ENCODE measurements around the gene CACNA1A. TPM values are rescaled to one million over a fixed set of nuclear protein-coding genes. Genes with fewer than 3 reads are reported as not detected.

The CACNA1A gene
- total RNA-seq, 1 donor from 2014 or later: 16.5 TPM

- H3K4me3 ChIP-seq: no peak overlapping the region
- no peaks in the 10 kb centered on the region for H3F3A ChIP-seq (ENCODE audit: low read depth)
- no peak overlapping the region for H3K27ac ChIP-seq
- H3K36me3 ChIP-seq: no peaks in the 10 kb centered on the region
- no peak for DNase-seq (ENCODE audit: low spot score)
- TF ChIP-seq EZH2phosphoT487 (IDR thresholded peaks at IDR 0.05) (no peak), EZH2 (IDR thresholded peaks at IDR 0.05) (no peak), CTCF (IDR thresholded peaks at IDR 0.05) (no peak)
- no peaks in the 10 kb centered on the region for H3K4me1 ChIP-seq
- no peaks in the 10 kb centered on the region for H3K27me3 ChIP-seq
- H3K9me3 ChIP-seq (ENCODE audit: low read depth): no peaks in the 10 kb centered on the region
- Mint-ChIP-seq H3K27me3 (ENCODE audit: insufficient read depth, low read depth) (no peaks in the 10 kb centered on the region), H3K36me3 (no peaks in the 10 kb centered on the region), H3K9me3 (peaks cover 2% of the 10 kb centered on the region), H3K27ac (peak overlapping the region; percentile 46), H3K4me1 (peaks cover 25% of the 10 kb centered on the region), H3K4me3 (no peak overlapping the region)
- H4K20me1 ChIP-seq (ENCODE audit: low read depth): no peaks in the 10 kb centered on the region
- no peaks in the 10 kb centered on the region for H3K79me2 ChIP-seq (ENCODE audit: low read depth)
- no peak overlapping the region for H3K9ac ChIP-seq
- H3K4me2 ChIP-seq: no peak overlapping the region
- H2AFZ ChIP-seq (replicated peaks): no peak overlapping the region
Measured at GRCh38 chr19:13301627-13302334, 204.5 kb downstream of the CACNA1A start.

- no peak overlapping the region for H3K4me2 ChIP-seq
- TF ChIP-seq EZH2phosphoT487 (IDR thresholded peaks at IDR 0.05): no peak
- no peak for TF ChIP-seq CTCF (IDR thresholded peaks at IDR 0.05)
- no peak for TF ChIP-seq EZH2 (IDR thresholded peaks at IDR 0.05)
- H3F3A ChIP-seq (ENCODE audit: low read depth): no peaks in the 10 kb centered on the region
- H3K36me3 ChIP-seq: no peaks in the 10 kb centered on the region
- H3K27me3 ChIP-seq: no peaks in the 10 kb centered on the region
- H3K27ac Mint-ChIP-seq: peak overlapping the region; percentile 38
- H3K9ac ChIP-seq: no peak overlapping the region
- no peaks in the 10 kb centered on the region for H3K4me1 ChIP-seq
- H3K27ac ChIP-seq: no peak overlapping the region
- peaks cover 2% of the 10 kb centered on the region for H3K9me3 Mint-ChIP-seq
- H3K4me3 ChIP-seq: no peak overlapping the region
- H2AFZ ChIP-seq (replicated peaks): no peak overlapping the region
- peaks cover 25% of the 10 kb centered on the region for H3K4me1 Mint-ChIP-seq
- no peaks in the 10 kb centered on the region for H3K79me2 ChIP-seq (ENCODE audit: low read depth)
- H3K36me3 Mint-ChIP-seq: no peaks in the 10 kb centered on the region
- no peak overlapping the region for H3K4me3 Mint-ChIP-seq
- H3K27me3 Mint-ChIP-seq (ENCODE audit: insufficient read depth, low read depth): no peaks in the 10 kb centered on the region
- no peaks in the 10 kb centered on the region for H3K9me3 ChIP-seq (ENCODE audit: low read depth)
- no peaks in the 10 kb centered on the region for H4K20me1 ChIP-seq (ENCODE audit: low read depth)
- no peak for DNase-seq (ENCODE audit: low spot score)
Measured at GRCh38 chr19:13300421-13301030, 205.8 kb downstream of the CACNA1A start.

GRCh38 chr19:13299838-13300237 lies 206.4 kb downstream of the CACNA1A start:
- Histone ChIP-seq H3K27me3 (no peaks in the 10 kb centered on the region), H3K79me2 (ENCODE audit: low read depth) (no peaks in the 10 kb centered on the region), H3K4me2 (no peak overlapping the region), H3K4me1 (no peaks in the 10 kb centered on the region), H2AFZ (replicated peaks) (no peak overlapping the region), H3K36me3 (no peaks in the 10 kb centered on the region), H3K27ac (no peak overlapping the region), H4K20me1 (ENCODE audit: low read depth) (no peaks in the 10 kb centered on the region), H3K9me3 (ENCODE audit: low read depth) (no peaks in the 10 kb centered on the region), H3K9ac (no peak overlapping the region), H3F3A (ENCODE audit: low read depth) (no peaks in the 10 kb centered on the region), H3K4me3 (no peak overlapping the region)
- H3K27me3 Mint-ChIP-seq (ENCODE audit: insufficient read depth, low read depth): no peaks in the 10 kb centered on the region
- no peaks in the 10 kb centered on the region for H3K36me3 Mint-ChIP-seq
- DNase-seq (ENCODE audit: low spot score): peak; percentile 11
- H3K4me3 Mint-ChIP-seq: no peak overlapping the region
- peaks cover 2% of the 10 kb centered on the region for H3K9me3 Mint-ChIP-seq
- no peak for TF ChIP-seq EZH2phosphoT487 (IDR thresholded peaks at IDR 0.05)
- no peak for TF ChIP-seq CTCF (IDR thresholded peaks at IDR 0.05)
- TF ChIP-seq EZH2 (IDR thresholded peaks at IDR 0.05): no peak
- no peak overlapping the region for H3K27ac Mint-ChIP-seq
- peaks cover 25% of the 10 kb centered on the region for H3K4me1 Mint-ChIP-seq

All from neural progenitor cell (in vitro differentiated cells).